Measurements from ENCODE around the gene SLC25A34.

- TF ChIP-seq, protein P1, sequence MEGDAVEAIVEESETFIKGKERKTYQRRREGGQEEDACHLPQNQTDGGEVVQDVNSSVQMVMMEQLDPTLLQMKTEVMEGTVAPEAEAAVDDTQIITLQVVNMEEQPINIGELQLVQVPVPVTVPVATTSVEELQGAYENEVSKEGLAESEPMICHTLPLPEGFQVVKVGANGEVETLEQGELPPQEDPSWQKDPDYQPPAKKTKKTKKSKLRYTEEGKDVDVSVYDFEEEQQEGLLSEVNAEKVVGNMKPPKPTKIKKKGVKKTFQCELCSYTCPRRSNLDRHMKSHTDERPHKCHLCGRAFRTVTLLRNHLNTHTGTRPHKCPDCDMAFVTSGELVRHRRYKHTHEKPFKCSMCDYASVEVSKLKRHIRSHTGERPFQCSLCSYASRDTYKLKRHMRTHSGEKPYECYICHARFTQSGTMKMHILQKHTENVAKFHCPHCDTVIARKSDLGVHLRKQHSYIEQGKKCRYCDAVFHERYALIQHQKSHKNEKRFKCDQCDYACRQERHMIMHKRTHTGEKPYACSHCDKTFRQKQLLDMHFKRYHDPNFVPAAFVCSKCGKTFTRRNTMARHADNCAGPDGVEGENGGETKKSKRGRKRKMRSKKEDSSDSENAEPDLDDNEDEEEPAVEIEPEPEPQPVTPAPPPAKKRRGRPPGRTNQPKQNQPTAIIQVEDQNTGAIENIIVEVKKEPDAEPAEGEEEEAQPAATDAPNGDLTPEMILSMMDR (IDR thresholded peaks at IDR 0.05): no peak
- TF ChIP-seq POLR2A (IDR thresholded peaks at IDR 0.05): no peak
- no peak for TF ChIP-seq EP300 (IDR thresholded peaks at IDR 0.05)
Measured at GRCh38 chr1:15698201-15698600, 37.9 kb upstream of the SLC25A34 start.

Measured in ovary (tissue), 3 donors.